ENCODE measurements around the gene SLC43A3.
"Not testable (repeated sequence)": the region's sequence is repeated elsewhere in the genome, so short reads cannot be mapped to it uniquely, and the experiment has no call there.

SLC43A3 gene

DNA sequence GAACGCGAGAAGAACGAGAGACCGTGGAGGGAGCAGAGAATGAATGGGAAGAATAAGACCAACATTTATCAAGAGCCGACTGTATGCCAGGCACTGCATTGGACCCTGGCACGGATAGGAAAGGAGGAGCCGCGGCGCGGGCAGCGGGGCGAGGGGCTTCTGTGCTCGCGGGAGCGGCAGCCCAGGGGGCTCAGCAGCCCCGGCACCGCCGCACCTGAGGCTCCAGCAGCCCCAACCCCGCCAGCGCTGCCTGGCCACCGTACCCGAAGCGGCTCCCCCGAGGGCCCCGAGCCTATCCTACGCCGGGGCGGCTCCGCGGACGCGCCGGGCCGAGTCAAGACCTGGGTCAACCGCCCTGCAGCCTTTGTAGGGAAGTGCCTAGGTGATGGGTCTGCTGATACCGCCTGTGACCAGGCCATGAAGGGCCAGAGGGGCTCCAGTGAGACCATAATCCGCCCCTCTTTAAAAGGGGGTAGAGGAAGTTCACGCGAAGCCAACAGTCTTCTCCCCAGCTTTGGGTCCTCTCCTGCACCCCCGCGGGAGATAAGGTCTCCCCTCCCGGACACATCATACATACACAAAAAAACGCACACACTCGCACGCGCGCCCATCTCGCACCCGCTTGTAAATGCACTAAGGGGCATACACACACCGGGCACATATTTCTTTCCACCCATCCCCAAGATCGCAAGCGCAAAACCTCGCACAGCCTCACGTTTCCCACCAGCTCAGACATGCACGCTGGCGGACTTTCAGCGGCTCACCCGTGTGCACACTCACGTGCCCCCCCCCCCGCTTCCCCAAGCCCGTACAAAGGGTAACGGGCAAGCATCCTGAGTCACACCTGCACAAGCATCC lies 32.5 kb upstream of the SLC43A3 start:
- DNase-seq, result no peak

DNA sequence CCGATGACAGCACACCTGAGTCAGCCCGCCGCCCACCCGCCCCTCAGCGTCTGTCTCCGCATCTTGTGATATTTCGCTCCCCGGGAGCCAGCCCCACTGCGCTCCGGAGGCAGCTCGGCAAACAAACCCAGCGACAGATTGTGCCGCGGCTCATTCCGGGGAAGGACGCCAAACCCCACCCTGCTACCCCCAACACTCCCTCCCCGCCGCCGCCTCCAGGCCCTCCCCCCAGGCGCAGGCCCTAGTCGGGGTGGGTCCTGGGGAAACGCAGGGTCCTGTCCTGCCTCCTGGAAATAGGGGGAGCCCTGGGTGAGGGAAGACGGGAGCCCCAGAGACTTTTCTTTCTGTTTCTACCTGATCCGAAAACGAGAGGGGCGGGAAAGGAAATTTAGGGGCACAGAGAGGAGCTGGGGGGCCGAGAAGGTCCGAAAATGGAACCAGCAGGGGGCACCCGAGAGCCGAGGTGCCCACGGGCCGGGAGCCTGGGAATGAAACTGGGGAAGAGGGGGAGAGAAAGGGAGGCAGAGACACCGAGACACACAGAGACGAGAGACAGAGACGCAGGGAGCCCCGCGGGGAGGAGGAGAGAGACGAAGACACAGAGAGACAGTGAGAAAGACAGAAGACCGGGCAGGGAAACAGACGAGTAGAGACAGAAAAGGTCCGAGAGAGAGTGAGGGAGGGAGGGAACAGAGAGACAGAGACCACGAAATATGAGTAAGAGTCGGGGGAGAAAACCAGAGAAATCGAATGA lies 31.7 kb upstream of the SLC43A3 start:
- peak; percentile 20 for DNase-seq

DNA sequence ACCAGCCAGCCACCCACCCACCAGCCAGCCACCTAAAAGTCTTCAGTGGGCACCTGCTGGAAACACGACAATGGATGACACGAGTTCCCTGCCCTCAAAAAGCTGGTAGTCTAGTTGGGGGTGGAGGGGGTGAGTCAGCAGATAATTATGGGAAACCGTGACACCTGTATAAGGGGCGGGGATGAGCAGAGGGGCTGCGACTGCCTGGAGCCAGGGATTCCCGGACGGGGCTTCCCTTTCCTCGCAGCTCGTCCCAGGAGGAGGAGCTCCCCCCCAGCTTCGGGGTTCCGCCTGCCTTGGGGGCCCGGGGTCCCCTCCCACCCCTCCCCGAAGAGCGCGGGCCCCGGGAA lies 31.1 kb upstream of the SLC43A3 start:
- DNase-seq, result no peak

DNA sequence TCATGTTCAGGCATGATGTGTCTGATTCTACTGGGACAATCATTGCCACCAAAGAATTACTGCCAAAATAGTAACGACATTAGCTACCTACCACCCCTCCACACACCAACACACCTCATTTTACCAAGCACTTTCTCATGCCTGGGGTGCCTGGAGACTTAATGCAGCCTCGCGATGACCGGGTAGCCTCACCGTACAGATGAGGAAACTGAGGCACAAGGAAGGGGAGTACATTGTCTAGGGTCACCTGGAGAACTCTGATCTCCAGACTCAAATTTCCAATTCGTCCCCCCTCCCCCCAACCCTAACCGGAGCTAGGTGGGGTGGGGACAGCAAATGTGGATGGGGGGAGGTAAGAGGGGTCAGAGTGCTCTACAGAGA lies 30.7 kb upstream of the SLC43A3 start:
- no peak for DNase-seq

DNA sequence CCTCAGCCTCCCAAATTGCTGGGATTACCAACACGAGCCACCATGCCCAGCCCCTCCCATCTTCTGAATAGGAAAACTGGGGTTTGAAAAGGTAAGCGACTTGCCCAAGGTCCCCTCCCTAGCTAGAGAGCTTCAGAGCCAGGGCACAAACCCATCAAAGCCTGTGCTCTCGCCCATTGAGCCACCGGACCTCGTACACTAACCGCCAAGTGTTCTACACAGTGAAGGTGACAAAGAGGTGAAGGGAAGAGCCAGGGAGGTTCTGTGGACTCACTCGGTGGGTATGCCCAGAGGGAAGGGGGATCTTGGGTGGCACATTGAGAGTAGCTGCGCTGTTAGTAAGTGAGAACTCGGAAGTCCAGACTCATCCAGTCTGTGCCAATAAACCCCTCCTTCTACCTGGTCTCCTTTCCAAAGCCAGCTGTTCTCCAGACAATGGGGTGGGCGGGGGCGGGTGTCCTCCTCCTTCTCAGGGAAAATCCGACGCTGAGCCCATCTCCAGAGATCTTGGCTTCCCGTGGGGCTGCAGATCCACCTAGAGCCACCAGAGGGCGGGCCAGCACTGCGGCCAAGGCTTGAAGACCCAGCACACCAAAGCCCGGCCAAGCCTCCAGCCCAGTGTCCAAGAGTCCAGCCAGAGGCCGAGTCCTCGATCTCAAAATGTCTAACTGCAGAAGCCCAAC lies 30.2 kb upstream of the SLC43A3 start:
- peak; percentile 55 for DNase-seq

DNA sequence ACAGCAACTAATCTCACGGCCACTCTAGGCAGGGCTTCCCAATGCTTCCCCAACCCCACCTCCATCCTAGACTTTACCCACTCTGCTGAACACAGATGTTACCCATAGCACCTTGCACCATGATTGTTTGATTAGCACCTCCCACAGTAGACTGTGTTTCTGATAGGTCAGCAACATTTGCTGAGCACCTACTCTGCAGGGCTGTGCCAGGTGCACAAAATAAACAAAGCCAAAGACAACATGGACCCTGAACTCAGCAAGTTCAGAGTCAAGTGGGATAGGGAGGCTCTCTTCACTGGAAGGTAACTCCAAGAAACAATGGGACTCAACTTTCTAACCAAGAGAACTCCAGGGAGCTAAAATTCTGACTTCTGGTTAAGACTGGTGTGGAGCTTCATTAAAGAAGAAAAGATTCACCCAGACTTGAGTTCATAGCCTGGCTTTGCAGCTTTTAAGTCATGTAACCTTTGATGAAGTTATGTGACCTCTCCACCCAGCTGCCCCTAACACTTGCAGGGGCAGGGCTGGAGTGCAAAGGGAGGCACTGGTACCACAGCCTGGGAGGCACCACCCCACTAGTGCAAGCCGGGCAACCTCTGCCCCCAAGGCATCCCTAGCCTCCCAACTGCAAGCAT lies 26.7 kb upstream of the SLC43A3 start:
- DNase-seq, result no peak

DNA sequence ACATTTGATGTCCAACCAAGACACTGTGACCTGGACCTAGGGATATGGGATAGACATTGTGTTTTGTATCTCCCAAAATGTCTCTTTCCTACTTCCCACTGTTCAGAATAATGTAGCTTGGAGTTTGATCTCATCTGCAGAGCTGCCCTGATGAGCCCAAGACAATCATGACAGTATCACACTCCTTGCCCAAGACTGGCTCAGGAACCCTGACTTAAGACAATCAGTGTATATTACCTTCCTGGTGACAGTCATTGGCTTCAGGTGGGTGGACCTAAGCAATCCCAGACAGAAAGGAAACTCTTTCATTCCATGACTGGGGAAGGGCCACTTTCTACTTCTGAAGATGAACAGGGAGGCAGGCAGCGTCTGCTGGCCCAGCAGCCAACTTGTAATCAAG lies 19.1 kb upstream of the SLC43A3 start:
- DNase-seq, result no peak

DNA sequence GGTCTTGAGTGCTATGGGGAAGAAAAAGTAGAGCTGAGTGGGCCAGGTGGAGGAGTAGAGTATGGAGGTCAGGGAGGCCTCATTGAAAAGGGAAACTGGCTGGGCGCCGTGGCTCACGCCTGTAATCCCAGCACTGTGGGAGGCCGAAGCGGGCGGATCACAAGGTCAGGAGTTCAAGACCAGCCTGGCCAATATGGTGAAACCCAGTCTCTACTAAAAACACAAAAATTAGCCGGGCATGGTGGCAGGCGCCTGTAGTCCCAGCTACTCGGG lies 18.1 kb upstream of the SLC43A3 start:
- DNase-seq, result not testable (repeated sequence)

DNA sequence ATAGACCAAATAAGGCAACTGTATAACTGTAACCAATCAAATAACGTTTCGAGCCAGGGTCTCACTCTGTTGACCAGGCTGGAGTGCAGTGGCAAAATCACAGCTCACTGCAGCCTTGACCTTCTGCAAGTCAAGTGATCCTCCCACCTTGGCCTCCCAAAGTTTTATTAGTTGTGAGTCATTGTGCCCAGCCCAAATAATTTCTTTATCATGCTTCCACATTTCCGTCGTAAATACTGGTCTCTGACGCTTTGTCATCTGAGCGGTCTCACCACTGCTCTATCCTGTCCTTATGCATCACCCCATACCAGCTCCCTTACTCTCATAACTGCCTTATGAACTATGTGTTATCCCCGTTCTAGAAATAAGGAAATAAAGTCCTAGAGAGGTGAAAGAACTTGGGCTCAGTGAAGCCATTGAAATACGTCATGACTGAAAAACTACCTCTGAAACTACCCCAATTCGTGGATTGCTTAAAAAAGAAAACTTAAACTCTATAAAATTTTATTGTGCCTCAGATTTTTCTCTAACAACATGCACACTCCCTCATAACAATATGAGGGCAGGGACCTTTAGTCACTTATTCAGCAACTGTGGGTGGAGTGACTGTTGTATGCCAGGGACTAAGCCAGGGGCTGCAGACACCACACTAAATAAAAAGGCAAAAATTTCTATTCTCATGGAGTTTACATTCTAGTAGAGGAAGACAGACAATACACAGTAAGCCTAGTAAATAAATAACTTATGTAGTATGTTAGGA lies 17.6 kb upstream of the SLC43A3 start:
- no peak for DNase-seq

DNA sequence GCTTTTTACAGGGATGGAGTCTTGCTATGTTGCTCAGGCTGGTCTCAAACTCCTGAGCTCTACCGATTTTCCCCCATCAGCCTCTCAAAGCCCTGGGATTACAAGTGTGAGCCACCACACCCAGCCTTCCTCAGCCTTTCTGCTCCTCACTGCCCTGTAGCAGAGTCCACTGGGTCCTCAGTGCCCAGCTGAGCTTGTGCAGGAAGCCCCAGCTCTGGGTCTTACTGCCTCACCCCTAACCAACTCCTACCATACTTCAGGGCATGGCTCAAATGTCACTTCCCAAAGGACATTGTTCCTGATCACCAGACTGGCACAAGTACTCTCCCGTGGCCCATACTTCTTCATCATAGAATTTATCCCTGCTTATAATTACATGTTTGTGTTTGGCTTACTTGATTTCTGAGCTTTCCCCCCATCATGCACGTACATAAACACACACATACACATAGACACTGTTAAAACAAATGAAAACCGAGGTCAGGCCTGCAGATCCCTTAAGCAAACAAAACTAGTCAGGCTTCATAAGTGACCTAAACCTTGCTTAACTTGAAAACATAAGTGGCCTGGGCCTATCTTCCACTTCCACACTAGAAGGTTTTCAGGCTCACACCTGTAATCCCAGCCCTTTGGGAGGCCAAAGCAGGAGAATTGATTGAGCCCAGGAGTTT lies 14.0 kb upstream of the SLC43A3 start:
- no peak for DNase-seq

DNA sequence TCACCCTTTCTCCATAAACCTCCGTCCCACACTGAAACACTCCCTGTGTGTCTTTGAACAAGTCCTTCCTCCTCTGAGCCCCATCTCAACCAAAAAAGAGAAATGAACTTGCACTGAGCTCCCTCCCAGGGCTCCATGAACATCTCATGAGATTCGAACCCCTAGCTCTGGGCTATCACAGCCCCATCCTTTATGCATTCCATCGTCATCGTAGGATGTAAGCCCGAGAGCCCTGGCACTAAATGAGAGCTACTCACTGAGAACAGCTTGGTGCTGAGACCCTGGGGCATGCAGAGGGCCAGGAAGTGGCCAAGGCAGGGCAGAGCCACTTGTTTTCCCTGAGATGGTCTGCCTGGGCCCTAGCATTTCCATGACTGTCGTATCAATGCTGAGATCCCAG lies 12.9 kb upstream of the SLC43A3 start:
- DNase-seq, result no peak

DNA sequence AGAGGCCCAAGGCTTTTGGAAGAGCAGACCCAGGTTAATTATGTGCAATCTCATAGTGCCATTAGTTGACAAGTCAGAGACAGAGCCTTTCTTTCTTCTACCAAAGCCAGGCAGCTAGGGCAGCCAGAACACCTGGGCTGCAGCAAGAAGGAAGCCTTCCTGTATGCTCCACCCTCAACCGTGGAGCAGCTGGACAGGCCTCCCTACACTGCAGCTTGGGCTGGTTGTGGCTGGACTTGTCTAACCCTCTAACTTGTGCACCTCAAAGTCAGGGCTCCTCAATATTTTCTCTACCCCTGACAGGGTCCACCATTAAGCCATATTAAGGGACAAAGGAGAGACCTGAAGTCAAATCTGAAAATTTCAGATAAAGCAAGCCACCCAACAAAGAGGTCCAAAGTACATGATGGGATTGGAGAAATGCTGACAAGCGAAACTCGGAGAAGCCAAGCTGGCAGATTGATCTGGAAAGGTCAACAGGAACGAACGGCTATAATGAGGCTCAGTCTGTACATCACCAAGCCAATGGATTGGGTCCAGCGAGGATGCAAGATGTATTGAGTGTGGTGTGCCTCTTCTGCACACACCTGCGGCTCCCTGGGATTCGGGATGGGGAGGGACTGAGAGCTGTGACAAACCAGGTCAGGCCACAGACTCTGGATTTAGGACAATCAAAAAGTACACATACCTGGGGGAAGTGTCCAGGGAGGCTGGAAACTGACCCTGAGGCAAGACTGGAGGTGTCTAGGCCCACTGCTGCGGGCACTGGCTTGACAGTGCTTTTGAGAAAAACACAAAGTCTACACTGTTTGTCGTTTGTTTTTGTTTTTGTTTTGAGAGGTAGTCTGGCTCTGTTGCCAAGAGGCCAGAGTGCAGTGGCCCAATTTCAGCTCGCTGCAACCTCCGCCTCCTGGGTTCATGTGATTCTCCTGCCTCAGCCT lies 11.7 kb upstream of the SLC43A3 start:
- no peak for DNase-seq

DNA sequence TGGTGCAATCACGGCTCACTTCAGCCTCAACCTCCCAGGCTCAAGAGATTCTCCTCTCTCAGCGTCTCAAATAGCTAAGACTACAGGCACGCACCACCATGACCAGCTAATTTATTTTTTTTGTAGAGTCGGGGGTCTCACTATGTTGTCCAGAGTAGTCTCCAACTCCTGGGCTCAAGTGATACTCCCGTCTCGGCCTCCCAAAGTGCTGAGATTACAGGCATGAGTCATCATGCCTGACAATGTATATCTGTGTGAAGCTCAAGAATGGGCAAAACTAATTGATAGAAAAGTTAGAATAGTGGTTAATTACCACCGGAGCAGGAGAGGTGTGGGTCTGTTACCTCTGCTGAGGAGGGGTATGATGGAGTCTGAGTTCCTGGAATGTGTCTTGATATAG lies 9.1 kb upstream of the SLC43A3 start:
- no peak for DNase-seq

DNA sequence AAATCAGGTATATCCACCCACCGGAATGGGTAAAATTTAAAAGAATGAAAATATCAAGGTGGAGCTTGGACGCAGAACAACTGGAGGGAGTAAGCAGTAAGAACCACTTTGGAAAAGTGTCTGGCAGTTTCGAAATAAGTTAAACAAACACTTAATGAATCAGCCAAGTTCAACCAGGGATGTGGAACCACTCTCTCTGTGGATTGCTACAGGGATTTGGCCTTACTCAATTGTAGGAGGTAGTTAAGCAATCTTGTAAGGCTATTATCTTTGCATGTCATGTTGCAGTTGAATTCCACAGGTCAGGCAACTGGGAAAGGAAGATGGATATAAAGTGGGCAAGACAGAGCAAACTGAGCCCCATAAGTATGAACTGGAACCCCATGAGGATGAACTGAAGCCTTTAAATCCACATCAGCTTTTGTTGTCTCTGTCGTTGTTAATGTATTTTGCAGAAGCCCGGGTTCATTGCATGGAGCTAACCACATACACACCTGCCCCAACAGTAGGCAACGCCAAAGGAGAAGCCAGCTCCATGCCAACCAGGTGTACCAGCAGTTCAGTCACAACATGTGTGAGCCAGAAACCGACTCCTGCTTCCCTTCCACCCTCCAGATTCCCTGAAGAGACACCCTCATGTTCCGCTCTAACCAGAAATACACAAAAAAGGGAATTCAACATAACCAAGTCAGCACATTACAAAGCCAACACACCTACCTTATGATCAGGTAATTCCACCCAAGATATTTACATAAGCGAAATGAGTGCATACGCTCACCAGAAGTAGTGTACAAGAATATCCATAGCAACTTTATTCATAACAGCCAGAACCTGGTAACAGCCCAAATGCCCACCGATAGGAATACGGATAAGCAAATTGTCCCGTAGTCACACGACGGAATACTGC lies 8.0 kb upstream of the SLC43A3 start:
- no peak for DNase-seq

DNA sequence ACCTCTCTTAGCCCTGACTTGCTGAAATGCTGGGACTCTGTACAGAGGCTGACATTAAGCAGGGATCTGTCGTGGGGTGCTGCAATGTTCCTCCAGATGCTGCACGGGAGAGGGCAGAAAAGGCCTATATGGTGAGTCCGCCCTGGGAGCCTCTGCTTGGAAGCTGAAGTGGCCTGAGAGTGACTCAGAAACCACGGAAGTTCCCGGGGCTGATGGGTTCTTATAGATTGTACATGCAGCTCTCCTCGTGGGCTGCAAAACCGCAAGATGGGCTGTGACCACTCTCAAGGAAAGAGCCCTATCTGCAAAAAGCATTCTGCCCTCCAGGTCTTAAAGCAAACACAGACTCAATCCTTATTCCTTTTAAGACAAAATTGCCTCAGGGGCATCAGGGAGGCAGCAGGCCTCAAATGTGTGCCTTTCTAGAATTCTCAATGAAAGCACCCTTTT lies 5.8 kb upstream of the SLC43A3 start:
- no peak for DNase-seq

DNA sequence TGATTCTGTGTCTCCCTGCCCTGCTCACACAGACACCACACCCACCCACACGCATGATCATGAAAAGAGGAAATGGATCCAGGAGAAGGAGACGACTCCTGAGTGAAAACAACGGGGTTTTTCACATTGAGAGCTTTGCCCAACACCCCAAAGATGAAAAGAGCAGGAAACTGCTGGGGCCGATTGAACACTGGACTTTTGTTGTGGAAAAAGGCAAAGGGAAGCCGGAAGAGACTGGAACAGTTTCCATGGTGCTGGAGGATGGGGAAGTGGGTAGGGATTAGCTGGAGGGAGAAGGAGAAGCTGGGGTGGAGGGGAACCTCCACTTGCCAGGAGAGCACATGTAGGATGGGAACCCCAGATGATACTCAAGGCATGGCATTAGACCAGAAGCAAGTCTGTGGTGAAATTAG lies 5.2 kb upstream of the SLC43A3 start:
- no peak for DNase-seq

DNA sequence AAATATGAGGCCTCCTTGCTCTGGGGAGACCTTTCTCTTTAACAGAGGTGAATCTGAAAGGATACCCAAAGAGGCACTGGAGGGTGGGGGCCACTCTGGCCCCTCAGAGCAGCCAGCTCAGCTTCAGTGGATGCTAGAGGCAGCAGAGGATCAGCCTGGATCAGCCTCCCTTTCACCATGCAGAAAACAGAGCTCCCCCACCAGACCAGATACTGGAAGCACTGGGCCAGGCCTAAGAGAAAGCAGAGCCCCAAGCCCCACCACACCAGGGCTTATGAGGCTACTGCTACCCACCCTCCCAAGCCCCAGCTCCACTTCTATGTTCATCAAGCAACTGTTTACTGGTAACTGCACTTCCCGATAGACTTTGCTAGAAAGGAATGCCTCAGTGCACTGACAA lies 4.0 kb upstream of the SLC43A3 start:
- DNase-seq, result no peak

DNA sequence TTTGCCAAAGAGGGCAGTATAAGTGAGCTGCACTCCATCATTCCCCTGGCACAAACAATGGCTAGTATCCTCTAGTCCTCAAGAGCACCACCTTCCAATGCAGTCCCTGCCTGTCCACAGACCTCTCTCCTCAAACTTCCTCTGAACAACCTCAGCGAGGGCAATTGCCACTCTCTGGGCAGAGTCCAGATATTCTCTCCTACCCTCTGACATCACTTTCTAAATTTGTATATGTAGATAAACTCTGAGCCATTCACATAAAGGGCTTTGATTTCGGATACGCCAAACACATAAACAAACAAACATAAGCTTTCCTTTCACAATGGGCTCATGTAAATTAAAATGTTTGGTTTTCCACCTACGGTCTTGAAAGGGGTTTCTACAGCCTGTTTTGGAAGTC lies 3.0 kb upstream of the SLC43A3 start:
- DNase-seq, result no peak

DNA sequence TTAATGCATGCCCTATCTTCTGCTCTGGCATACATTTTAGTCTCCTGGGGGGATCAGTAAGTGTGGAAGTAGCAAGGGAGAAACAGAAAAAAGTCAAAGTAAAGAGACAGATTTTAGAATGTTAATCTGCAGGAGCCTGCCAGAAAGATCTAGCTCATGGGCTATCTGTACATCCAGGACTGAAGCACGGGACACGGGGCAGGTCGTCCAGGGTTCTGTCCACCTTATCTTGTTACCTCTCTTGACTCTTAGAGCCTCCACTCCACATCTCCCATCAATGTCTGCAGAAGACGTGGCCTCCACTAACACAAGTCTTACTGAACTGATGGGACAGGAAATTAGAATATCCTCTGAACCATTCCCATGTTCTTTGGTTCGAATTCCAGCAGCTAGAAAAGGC lies 1.7 kb upstream of the SLC43A3 start:
- DNase-seq, result no peak

DNA sequence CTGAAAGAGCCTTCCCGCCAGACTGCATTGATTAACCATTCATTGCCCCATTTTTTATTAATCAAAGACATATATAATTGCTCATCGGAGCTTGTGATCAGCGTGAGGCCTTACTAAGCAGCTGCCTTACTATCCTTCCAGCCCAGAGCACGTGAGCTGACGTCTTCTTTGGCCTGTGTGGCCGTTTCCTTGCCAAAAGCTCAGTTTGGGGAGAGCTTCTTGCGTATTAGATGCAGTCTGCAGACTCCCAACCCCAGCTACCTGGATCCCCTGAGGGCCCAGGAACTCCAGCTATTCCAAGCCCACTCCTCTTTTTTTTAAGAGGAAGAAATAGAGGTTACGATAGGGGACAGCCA lies 784 bp upstream of the SLC43A3 start:
- DNase-seq, result no peak
